Neural cell (in vitro differentiated cells): Measurements from ENCODE around the gene LPIN3. TPM values are rescaled to one million over a fixed set of nuclear protein-coding genes. Genes with fewer than 3 reads are reported as not detected.

ENCODE experiments used
- H2AFZ ChIP-seq: fragments of 200-600, 300-800 bp; sonication (generic), shearing (Covaris generic); 2 replicates; pipeline ENCODE4 v1.6.0; 2014; ENCODE audit warnings: low read depth, mild to moderate bottlenecking, antibody characterized with exemption, low read length, moderate library complexity
- H3F3A ChIP-seq: fragments of 200-600 bp; shearing (Covaris generic); 2 replicates; pipeline ENCODE4 v1.6.1; 2016; ENCODE audit warnings: mild to moderate bottlenecking, moderate library complexity, mixed read lengths, antibody characterized with exemption, low read length; ENCODE audit not compliant: insufficient read depth, poor library complexity, severe bottlenecking
- H3K27ac ChIP-seq: fragments of 200-600, 300-800 bp; sonication (generic), shearing (Covaris generic); 2 replicates; pipeline ENCODE4 v1.5.1; 2014; ENCODE audit warnings: mild to moderate bottlenecking, low read length, moderate library complexity
- H3K27me3 ChIP-seq: fragments of 300-800, 200-600 bp; sonication (generic), shearing (Covaris generic); 2 replicates; pipeline ENCODE4 v1.6.0; 2014; ENCODE audit warnings: mild to moderate bottlenecking, low read depth, low read length, moderate library complexity; ENCODE audit not compliant: insufficient read depth
- H3K36me3 ChIP-seq: fragments of 300-800, 200-600 bp; sonication (generic), shearing (Covaris generic); 2 replicates; pipeline ENCODE4 v1.5.1; 2014; ENCODE audit warnings: mild to moderate bottlenecking, antibody characterized with exemption, low read length, moderate library complexity; ENCODE audit not compliant: insufficient read depth
- H3K4me2 ChIP-seq: fragments of 300-800, 200-600 bp; sonication (generic), shearing (Covaris generic); 2 replicates; pipeline ENCODE4 v1.6.0; 2014; ENCODE audit warnings: mild to moderate bottlenecking, low read length
- H3K4me3 ChIP-seq: fragments of 300-800, 200-600 bp; sonication (generic), shearing (Covaris generic); 2 replicates; pipeline ENCODE4 v1.5.1; 2014; ENCODE audit warnings: mild to moderate bottlenecking, low read length, moderate library complexity
- H3K79me2 ChIP-seq: fragments of 200-600 bp; shearing (Covaris generic); replicated peaks from 2 replicates; pipeline ENCODE4 v1.6.0; 2014; ENCODE audit warnings: mild to moderate bottlenecking, low read length, moderate library complexity; ENCODE audit not compliant: insufficient read depth
- H3K9ac ChIP-seq: fragments of 300-800, 200-600 bp; sonication (generic), shearing (Covaris generic); 2 replicates; pipeline ENCODE4 v1.6.1; 2016; ENCODE audit warnings: mild to moderate bottlenecking, low read length, mixed read lengths
- H3K9me2 ChIP-seq: fragments of 200-600 bp; shearing (Covaris generic); 2 replicates; pipeline ENCODE4 v1.6.1; 2016; ENCODE audit warnings: mild to moderate bottlenecking, low read length, mixed read lengths; ENCODE audit not compliant: insufficient read depth
- H3K9me3 ChIP-seq: fragments of 200-600, 300-800 bp; sonication (generic), shearing (Covaris generic); 2 replicates; pipeline ENCODE4 v1.6.1; 2016; ENCODE audit warnings: mild to moderate bottlenecking, mixed run types, low read length, moderate library complexity, mixed read lengths
- H4K20me1 ChIP-seq: fragments of 200-600 bp; shearing (Covaris generic); 2 replicates; pipeline ENCODE4 v1.6.1; 2016; ENCODE audit warnings: mild to moderate bottlenecking, mixed run types; ENCODE audit not compliant: insufficient read depth
- CTCF ChIP-seq: fragments of 450-650 bp; IDR thresholded peaks from 2 replicates; pipeline ENCODE4 v1.5.1; 2014; ENCODE audit warnings: antibody characterized with exemption, mild to moderate bottlenecking, moderate library complexity; ENCODE audit not compliant: poor library complexity, severe bottlenecking
- EP300 ChIP-seq: fragments of 450-650 bp; conservative IDR thresholded peaks from 2 replicates; pipeline ENCODE4 v1.6.1; 2014; ENCODE audit warnings: antibody characterized with exemption, mild to moderate bottlenecking, moderate library complexity; ENCODE audit not compliant: poor library complexity, severe bottlenecking
- EZH2 ChIP-seq: fragments of 200-600, 300-800 bp; shearing (Covaris generic), sonication (generic); IDR thresholded peaks from 2 replicates; pipeline ENCODE4 v1.6.1; 2014; ENCODE audit warnings: antibody characterized with exemption, low read length, borderline replicate concordance, mild to moderate bottlenecking; ENCODE audit not compliant: insufficient read depth, poor library complexity, severe bottlenecking
- MXI1 ChIP-seq: fragments of 450-650 bp; conservative IDR thresholded peaks from 2 replicates; pipeline ENCODE4 v1.6.1; 2014; ENCODE audit warnings: antibody characterized with exemption, mild to moderate bottlenecking; ENCODE audit not compliant: poor library complexity, severe bottlenecking
- POLR2AphosphoS5 ChIP-seq: IDR thresholded peaks from 2 replicates; pipeline ENCODE4 v1.6.1; 2012
- RAD21 ChIP-seq: fragments of 450-650 bp; conservative IDR thresholded peaks from 2 replicates; pipeline ENCODE4 v1.6.1; 2014; ENCODE audit warnings: antibody characterized with exemption, mild to moderate bottlenecking, moderate library complexity
- REST ChIP-seq: IDR thresholded peaks from 2 replicates; pipeline ENCODE4 v1.6.1; 2012; ENCODE audit warnings: borderline replicate concordance
- SMC3 ChIP-seq: fragments of 450-650 bp; conservative IDR thresholded peaks from 2 replicates; pipeline ENCODE4 v1.6.1; 2014; ENCODE audit warnings: antibody characterized with exemption, mild to moderate bottlenecking, moderate library complexity; ENCODE audit not compliant: poor library complexity
- TAF1 ChIP-seq: IDR thresholded peaks from 2 replicates; pipeline ENCODE4 v1.6.1; 2012; ENCODE audit warnings: low read depth
- polyA plus RNA-seq: library from polyadenylated mRNA; depleted of rRNA; stranded (reverse); fragments of >200 nt; gene quantifications from 2 replicates; pipeline ENCODE4 v1.2.3, GENCODE V29; 2014

Gene LPIN3
- polyA plus RNA-seq, 1 donor from 2014 or later, result not detected

GRCh38 chr20:41364967-41365765, 24.5 kb downstream of the LPIN3 start:
- Histone ChIP-seq H3F3A (no peaks in the 10 kb centered on the region), H3K4me3 (no peak overlapping the region), H3K79me2 (no peaks in the 10 kb centered on the region), H3K9ac (no peak overlapping the region), H3K9me2 (no peaks in the 10 kb centered on the region), H4K20me1 (no peaks in the 10 kb centered on the region), H3K36me3 (no peaks in the 10 kb centered on the region), H3K27me3 (peaks cover 34% of the 10 kb centered on the region), H3K9me3 (no peaks in the 10 kb centered on the region), H3K27ac (no peak overlapping the region), H2AFZ (no peak overlapping the region), H3K4me2 (no peak overlapping the region)
- TF ChIP-seq TAF1 (no peak), EP300 (no peak), MXI1 (no peak), EZH2 (no peak)

- Histone ChIP-seq H2AFZ (no peak overlapping the region), H3K27me3 (peaks cover 34% of the 10 kb centered on the region), H3F3A (no peaks in the 10 kb centered on the region), H3K79me2 (no peaks in the 10 kb centered on the region), H4K20me1 (no peaks in the 10 kb centered on the region), H3K9me3 (no peaks in the 10 kb centered on the region), H3K4me3 (peak overlapping the region; percentile 55), H3K27ac (no peak overlapping the region), H3K36me3 (no peaks in the 10 kb centered on the region), H3K4me2 (no peak overlapping the region), H3K9me2 (no peaks in the 10 kb centered on the region), H3K9ac (peak overlapping the region; percentile 23)
- TF ChIP-seq TAF1 (no peak), EZH2 (no peak)
Measured at GRCh38 chr20:41365777-41366545, 25.3 kb downstream of the LPIN3 start.

GRCh38 chr20:41366546-41367392, 26.1 kb downstream of the LPIN3 start, which contains the start of gene EMILIN3:
EMILIN3 (minus strand) TSS chr20:41366818; CDS start chr20:41366634, 184 bp downstream.
- Histone ChIP-seq H3K27me3 (peaks cover 34% of the 10 kb centered on the region), H3K4me2 (no peak within 1 kb of the TSS), H3K27ac (no peak within 1 kb of the TSS), H3F3A (no peaks in the 10 kb centered on the region), H3K9me3 (no peaks in the 10 kb centered on the region), H3K36me3 (no peaks in the 10 kb centered on the region), H3K4me3 (peak within 1 kb of the TSS; percentile 55), H3K9ac (peak within 1 kb of the TSS; percentile 23), H2AFZ (no peak within 1 kb of the TSS), H4K20me1 (no peaks in the 10 kb centered on the region), H3K79me2 (no peaks in the 10 kb centered on the region), H3K9me2 (no peaks in the 10 kb centered on the region)
- TF ChIP-seq EP300, result no peak
- TF ChIP-seq RAD21, result no peak
- TF ChIP-seq CTCF, result no peak
- TF ChIP-seq MXI1, result no peak
- no peak for TF ChIP-seq REST
- no peak for TF ChIP-seq SMC3
- no peak for TF ChIP-seq EZH2
- no peak for TF ChIP-seq TAF1
- TF ChIP-seq POLR2AphosphoS5, result no peak
